Stomach smooth muscle (tissue), 2 donors: Measurements from ENCODE around the gene KIF26B.

Source experiments
- H3K27ac ChIP-seq: one replicate; pipeline ENCODE4 v1.7.0; 2013; ENCODE audit warnings: mild to moderate bottlenecking, low read length, inconsistent platforms
- H3K27me3 ChIP-seq, 2 donors: one replicate each; pipeline ENCODE4 v1.7.0; 2013; ENCODE audit warnings: low read length in 2 of 2; ENCODE audit not compliant: insufficient read depth in 2 of 2, control insufficient read depth in 1 of 2
- H3K36me3 ChIP-seq, 2 donors: one replicate each; pipeline ENCODE4 v1.7.0; 2013; ENCODE audit warnings: low read length in 2 of 2; ENCODE audit not compliant: control insufficient read depth in 2 of 2, insufficient read depth in 2 of 2
- H3K4me1 ChIP-seq: one replicate; pipeline ENCODE4 v1.7.0; 2013; ENCODE audit warnings: low read length; ENCODE audit not compliant: control insufficient read depth, insufficient read depth
- H3K4me3 ChIP-seq, 2 donors: one replicate each; pipeline ENCODE4 v1.7.0; 2013; ENCODE audit warnings: low read length in 2 of 2
- H3K9ac ChIP-seq, 2 donors: one replicate each; pipeline ENCODE4 v1.7.0; 2013; ENCODE audit warnings: low read length in 2 of 2, mild to moderate bottlenecking in 1 of 2
- H3K9me3 ChIP-seq, 2 donors: one replicate each; pipeline ENCODE4 v1.7.0; 2013; ENCODE audit warnings: low read length in 2 of 2; ENCODE audit not compliant: control insufficient read depth in 2 of 2
- donor health status: healthy.
- donor health status: Pancreatic carcinoma.

Gene KIF26B

GRCh38 chr1:245589316-245589715 is 434.5 kb downstream of the KIF26B start:
- no peaks in the 10 kb centered on the region for H3K9me3 ChIP-seq
- H3K9ac ChIP-seq, result no peak overlapping the region
- H3K27ac ChIP-seq, result no peak overlapping the region
- H3K27me3 ChIP-seq, result peaks cover 0 to 2% of the 10 kb centered on the region in 2 donors
- peaks cover 7% of the 10 kb centered on the region for H3K4me1 ChIP-seq
- no peaks in the 10 kb centered on the region for H3K36me3 ChIP-seq
- no peak overlapping the region for H3K4me3 ChIP-seq

GRCh38 chr1:245589906-245590305 is 435.1 kb downstream of the KIF26B start:
- no peaks in the 10 kb centered on the region for H3K36me3 ChIP-seq
- H3K9me3 ChIP-seq, result no peaks in the 10 kb centered on the region
- no peak overlapping the region for H3K27ac ChIP-seq
- peaks cover 0 to 2% of the 10 kb centered on the region in 2 donors for H3K27me3 ChIP-seq
- peaks cover 7% of the 10 kb centered on the region for H3K4me1 ChIP-seq
- no peak overlapping the region for H3K4me3 ChIP-seq
- H3K9ac ChIP-seq, result no peak overlapping the region

GRCh38 chr1:245590726-245591125 is 435.9 kb downstream of the KIF26B start:
- Histone ChIP-seq H3K9me3 (no peaks in the 10 kb centered on the region), H3K27me3 (peaks cover 0 to 2% of the 10 kb centered on the region in 2 donors), H3K36me3 (no peaks in the 10 kb centered on the region), H3K4me1 (peaks cover 3% of the 10 kb centered on the region), H3K4me3 (no peak overlapping the region), H3K27ac (no peak overlapping the region), H3K9ac (no peak overlapping the region)

- no peak overlapping the region for H3K27ac ChIP-seq
- H3K4me1 ChIP-seq, result no peaks in the 10 kb centered on the region
- H3K27me3 ChIP-seq, result peaks cover 0 to 2% of the 10 kb centered on the region in 2 donors
- H3K9ac ChIP-seq, result no peak overlapping the region
- no peaks in the 10 kb centered on the region for H3K36me3 ChIP-seq
- no peak overlapping the region for H3K4me3 ChIP-seq
- no peaks in the 10 kb centered on the region for H3K9me3 ChIP-seq
Measured at GRCh38 chr1:245591346-245592188, 436.8 kb downstream of the KIF26B start.

GRCh38 chr1:245592189-245592460 is 437.3 kb downstream of the KIF26B start:
- Histone ChIP-seq H3K4me3 (no peak overlapping the region), H3K9me3 (no peaks in the 10 kb centered on the region), H3K27me3 (peaks cover 0 to 2% of the 10 kb centered on the region in 2 donors), H3K36me3 (no peaks in the 10 kb centered on the region), H3K4me1 (no peaks in the 10 kb centered on the region), H3K9ac (no peak overlapping the region), H3K27ac (no peak overlapping the region)

GRCh38 chr1:245598524-245599305 is 443.9 kb downstream of the KIF26B start:
- no peak overlapping the region for H3K27ac ChIP-seq
- H3K4me1 ChIP-seq, result no peaks in the 10 kb centered on the region
- H3K4me3 ChIP-seq, result no peak overlapping the region
- H3K36me3 ChIP-seq, result no peaks in the 10 kb centered on the region
- no peaks in the 10 kb centered on the region for H3K9me3 ChIP-seq
- H3K9ac ChIP-seq, result no peak overlapping the region
- no peaks in the 10 kb centered on the region for H3K27me3 ChIP-seq

- no peaks in the 10 kb centered on the region for H3K27me3 ChIP-seq
- H3K4me1 ChIP-seq, result no peaks in the 10 kb centered on the region
- no peak overlapping the region for H3K4me3 ChIP-seq
- H3K27ac ChIP-seq, result no peak overlapping the region
- H3K9me3 ChIP-seq, result no peaks in the 10 kb centered on the region
- no peaks in the 10 kb centered on the region for H3K36me3 ChIP-seq
- H3K9ac ChIP-seq, result no peak overlapping the region
Measured at GRCh38 chr1:245599371-245600174, 444.8 kb downstream of the KIF26B start.

GRCh38 chr1:245600658-245601057 is 445.9 kb downstream of the KIF26B start:
- no peaks in the 10 kb centered on the region for H3K36me3 ChIP-seq
- H3K4me3 ChIP-seq, result no peak overlapping the region
- no peak overlapping the region for H3K27ac ChIP-seq
- H3K27me3 ChIP-seq, result no peaks in the 10 kb centered on the region
- H3K4me1 ChIP-seq, result peaks cover 8% of the 10 kb centered on the region
- no peaks in the 10 kb centered on the region for H3K9me3 ChIP-seq
- H3K9ac ChIP-seq, result no peak overlapping the region

- H3K9ac ChIP-seq, result no peak overlapping the region
- H3K27ac ChIP-seq, result no peak overlapping the region
- no peak overlapping the region for H3K4me3 ChIP-seq
- no peaks in the 10 kb centered on the region for H3K27me3 ChIP-seq
- no peaks in the 10 kb centered on the region for H3K9me3 ChIP-seq
- H3K4me1 ChIP-seq, result peaks cover 15% of the 10 kb centered on the region
- H3K36me3 ChIP-seq, result no peaks in the 10 kb centered on the region
Measured at GRCh38 chr1:245603311-245603865, 448.6 kb downstream of the KIF26B start.

- Histone ChIP-seq H3K9ac (no peak overlapping the region), H3K27me3 (no peaks in the 10 kb centered on the region), H3K4me3 (no peak overlapping the region), H3K4me1 (peaks cover 15% of the 10 kb centered on the region), H3K27ac (no peak overlapping the region), H3K36me3 (no peaks in the 10 kb centered on the region), H3K9me3 (no peaks in the 10 kb centered on the region)
Measured at GRCh38 chr1:245604979-245605378, 450.2 kb downstream of the KIF26B start.
